Activated CD4-positive, CD25-positive, alpha-beta regulatory T cell treated with anti-CD3 and anti-CD28 coated beads, Interleukin-2, amount 50 U/mL, for 72 hours (primary cell): ENCODE measurements around the gene PEMT.

Source experiments
- DNase-seq: peaks from one replicate; pipeline ENCODE4 v3.0.0; 2021

Gene PEMT

DNA sequence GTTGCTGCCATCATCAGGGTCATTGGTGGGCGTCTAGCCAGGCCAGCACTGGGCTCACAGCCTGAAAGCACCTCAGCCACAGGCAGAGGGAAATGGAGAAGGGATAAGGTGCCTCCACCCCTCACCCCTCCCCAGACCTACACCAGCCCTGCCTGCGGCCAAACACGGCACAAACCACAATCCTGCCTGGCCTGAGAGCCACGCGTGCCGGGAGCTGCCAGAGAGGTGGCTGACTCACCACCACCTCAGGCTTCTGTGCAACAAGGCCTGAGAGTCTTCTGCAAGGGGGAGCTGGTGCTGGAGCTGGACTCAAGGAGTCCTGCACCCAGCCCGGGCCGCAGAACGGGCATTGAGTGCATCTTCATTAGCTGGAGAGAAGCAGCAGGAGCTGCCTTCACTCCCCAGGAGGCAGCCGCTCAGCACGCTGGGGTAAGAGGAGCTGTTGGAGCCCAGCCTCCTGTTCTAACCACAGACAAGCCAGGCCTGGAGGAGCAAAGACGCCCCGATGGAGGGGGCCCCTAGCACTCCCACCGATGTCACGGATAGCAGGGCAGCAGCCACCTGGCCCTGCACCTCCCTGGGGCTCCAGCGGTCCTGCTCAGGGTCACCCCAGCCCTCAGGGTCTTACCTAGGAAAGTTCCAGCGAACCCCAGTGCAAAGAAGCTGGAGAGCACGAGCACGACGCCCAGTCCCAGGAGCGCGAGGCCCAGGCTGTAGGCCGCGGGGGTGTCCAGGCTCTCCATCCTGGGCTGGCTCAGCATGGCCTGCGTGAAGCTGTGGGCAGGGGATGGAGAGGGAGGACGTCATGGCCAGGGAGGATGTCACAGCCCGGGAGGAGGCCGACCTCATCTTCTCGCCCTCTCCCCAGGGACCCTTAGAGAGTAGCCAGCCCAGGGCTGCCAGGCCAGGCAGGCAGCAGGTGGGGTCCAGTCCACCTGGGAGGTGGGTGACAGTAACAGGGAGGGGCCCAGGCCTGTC, 79.3 kb downstream of the PEMT start:
- no peak for DNase-seq

DNA sequence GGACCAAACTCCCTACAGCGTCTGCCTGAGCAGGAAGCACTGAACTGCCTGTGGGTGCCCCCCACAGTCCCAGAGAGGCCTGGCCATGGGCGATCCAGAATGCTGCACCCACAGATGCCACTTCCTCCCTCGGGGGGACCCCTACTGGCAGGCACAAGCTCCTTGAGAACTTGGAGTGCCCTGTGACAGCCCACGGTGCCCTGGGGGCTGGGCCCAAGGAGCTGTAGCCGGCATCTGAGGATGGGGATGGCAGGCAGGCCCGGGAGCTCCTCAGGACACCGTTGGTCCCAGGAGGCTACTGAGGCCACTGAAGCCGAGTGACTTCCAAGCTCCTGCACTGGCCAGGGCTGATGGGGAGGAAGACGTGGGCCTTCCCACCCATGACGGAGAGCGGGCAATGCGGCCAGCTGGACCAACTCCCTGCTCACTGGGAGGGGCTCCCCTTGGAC, 80.2 kb downstream of the PEMT start:
- no peak for DNase-seq

DNA sequence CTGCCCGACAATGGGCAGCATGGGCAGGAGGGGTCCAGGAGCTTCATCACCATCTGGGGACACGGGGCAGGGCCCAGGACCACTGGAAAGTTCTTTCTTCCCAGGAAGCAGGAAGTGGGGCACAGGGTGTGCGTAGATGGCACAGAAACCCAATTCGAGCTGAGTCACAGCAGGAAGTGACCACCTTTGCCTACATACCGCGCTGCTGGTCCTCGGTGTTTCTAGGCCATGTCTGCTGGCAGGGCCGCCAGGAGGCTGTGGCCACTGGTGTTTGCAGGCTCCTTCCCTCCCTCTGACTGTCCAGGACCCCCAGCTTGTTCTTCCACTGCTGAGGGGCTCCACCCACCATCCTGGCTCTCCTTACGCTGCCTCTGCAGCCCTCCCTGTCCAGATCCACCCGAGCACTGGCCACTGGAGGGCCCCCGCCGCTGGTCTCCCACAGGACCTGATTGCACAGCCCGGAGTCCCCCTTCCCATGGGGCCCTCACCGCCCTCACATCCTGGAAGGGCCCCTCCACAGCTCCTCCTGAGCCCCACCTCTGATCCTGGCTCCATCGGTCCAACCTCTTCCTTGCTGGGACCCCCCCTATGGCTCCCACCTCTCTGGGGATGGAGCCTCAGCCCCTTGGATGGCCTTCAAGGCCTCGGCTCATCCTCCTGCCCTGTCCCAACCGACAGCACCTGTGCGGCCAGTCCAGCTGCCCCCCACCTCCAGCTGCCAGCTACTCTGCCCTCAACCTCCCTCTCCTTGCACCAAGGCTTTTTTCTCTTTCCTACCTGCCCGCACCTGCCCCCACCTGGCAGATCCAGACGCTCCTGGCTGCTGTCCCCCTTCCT, 80.8 kb downstream of the PEMT start:
- DNase-seq = no peak

- no peak for DNase-seq
Measured at GRCh38 chr17:17509601-17510425, 81.7 kb downstream of the PEMT start.

DNA sequence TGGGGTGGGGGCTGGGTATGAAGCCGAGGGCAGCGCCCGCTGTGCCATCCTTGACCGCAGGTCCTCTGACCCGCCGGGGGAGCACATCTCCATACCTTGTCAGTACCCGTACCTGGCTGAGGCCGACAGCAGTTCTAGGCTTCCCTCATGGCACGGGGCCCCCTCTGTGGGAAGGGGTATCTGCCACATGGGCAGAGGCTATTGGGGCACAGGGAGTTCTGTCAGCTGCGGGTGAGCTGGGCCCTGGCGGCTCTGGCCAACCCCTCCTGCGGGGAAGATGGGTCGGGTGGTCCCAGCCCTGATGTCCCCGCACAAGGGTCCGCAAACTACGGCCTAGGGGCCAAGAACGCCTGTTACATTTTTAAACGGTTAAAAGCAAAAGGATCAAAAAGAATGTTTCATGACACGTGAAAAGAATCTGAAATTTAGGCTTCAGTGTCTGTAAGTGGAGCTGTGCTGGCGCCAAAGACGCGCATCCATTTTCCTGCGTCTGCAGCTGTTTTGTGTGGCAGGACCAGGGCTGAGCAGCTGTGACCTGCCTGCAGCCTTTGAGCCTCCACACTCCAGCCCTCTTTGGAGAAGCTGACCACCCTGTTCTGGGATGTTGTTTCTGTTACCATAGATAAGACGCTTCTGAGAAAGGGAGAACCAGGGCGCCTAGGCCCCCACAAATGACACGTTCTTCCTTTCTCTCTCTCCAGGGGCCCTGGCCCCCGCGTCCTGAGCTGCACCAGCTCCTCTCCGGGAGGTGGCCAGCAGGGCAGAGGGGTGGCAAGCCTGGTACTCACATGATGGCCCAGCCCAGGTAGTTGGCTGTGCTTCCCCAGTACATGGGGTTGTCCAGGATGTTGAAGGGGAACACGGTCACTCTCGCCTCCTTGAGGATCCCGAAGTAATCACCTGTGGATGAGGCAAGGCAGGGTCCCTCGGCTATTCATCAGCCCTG, 82.6 kb downstream of the PEMT start:
- DNase-seq = no peak

GRCh38 chr17:17508019-17508535, 83.4 kb downstream of the PEMT start:
- no peak for DNase-seq

GRCh38 chr17:17507465-17508011, 84.0 kb downstream of the PEMT start:
- DNase-seq = no peak

GRCh38 chr17:17506893-17507464, 84.5 kb downstream of the PEMT start:
- no peak for DNase-seq

DNA sequence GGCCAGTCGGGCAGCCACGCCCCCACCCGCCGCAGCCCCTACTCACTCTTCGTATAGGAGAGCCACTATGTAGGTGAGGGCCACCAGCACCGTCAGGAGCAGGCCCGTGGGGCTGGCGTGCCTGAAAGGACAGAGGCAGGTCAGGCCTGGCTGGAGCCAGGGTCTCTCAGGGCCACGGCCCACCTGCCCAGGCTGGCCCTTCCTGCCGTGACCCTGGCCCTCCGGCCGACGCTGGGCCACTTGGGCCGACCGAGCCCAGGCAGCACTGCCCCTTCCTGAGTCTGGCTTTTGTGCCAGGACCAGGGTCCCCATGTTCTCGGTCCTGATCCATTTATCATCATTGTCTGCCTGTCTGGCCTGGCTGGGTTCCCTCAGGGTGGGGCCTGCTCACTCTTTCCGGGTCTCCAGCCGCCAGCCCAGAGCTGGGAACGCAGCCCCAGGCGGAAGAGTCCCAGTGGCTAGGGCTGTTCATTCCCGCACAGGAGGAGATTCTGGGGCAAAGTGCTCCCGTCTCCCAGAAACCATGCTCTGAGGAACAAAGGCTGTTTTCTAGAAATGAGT, 85.2 kb downstream of the PEMT start:
- DNase-seq = no peak

GRCh38 chr17:17505610-17506171, 85.8 kb downstream of the PEMT start:
- DNase-seq = no peak

- DNase-seq = no peak
Measured at GRCh38 chr17:17505151-17505550, 86.4 kb downstream of the PEMT start.

DNA sequence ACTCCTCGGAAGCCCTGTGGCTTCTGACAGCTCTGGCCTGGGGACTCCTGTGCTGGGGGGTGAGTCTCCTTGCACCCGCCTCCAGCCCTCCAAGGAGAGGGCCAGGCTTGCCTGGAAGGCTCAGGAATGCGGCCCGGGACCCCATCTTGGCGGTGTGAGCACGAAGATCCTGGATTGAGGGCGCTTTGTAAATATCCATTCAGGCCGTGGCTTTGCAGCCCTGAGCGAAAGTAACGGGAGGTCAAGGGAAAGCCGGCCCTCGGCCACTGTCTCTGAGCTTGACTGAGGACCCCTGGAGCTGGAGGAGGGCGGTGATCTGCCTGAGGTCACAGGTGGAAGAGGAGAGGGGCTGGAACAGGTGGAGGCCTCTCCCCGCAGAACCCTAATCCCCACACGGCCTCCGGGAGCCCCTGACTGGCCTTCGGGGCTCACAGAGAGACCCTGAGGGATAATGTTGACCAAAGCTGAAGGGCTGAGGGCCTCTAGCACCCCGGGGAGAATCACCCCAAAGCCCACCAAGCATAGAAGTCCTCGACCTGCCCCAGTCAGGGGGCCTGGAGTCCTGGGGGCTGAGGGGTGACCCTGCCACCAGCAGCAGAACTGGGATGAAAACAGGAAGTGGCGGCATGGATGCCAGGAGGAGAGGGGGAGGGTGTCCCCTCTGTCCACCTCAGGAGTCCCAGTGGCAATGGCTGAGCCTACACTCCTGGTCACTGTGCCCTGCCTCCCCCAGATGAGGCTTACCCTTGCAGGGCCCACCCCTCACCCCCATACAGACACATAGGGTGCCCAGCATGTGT, 87.0 kb downstream of the PEMT start:
- no peak for DNase-seq

- DNase-seq = no peak
Measured at GRCh38 chr17:17503566-17504130, 87.9 kb downstream of the PEMT start.

- DNase-seq = no peak
Measured at GRCh38 chr17:17502741-17503565, 88.6 kb downstream of the PEMT start.

GRCh38 chr17:17500999-17501605, 90.4 kb downstream of the PEMT start:
- no peak for DNase-seq

- no peak for DNase-seq
Measured at GRCh38 chr17:17499402-17500145, 91.9 kb downstream of the PEMT start.
